Measurements from ENCODE around the gene CYS1. TPM values are rescaled to one million over a fixed set of nuclear protein-coding genes. Genes with fewer than 3 reads are reported as not detected.

Gene CYS1
- polyA plus RNA-seq, 1 donor (not counting 4 experiments of a cell fraction or from before 2014, with no cell fraction given), result 0.14 TPM

DNA sequence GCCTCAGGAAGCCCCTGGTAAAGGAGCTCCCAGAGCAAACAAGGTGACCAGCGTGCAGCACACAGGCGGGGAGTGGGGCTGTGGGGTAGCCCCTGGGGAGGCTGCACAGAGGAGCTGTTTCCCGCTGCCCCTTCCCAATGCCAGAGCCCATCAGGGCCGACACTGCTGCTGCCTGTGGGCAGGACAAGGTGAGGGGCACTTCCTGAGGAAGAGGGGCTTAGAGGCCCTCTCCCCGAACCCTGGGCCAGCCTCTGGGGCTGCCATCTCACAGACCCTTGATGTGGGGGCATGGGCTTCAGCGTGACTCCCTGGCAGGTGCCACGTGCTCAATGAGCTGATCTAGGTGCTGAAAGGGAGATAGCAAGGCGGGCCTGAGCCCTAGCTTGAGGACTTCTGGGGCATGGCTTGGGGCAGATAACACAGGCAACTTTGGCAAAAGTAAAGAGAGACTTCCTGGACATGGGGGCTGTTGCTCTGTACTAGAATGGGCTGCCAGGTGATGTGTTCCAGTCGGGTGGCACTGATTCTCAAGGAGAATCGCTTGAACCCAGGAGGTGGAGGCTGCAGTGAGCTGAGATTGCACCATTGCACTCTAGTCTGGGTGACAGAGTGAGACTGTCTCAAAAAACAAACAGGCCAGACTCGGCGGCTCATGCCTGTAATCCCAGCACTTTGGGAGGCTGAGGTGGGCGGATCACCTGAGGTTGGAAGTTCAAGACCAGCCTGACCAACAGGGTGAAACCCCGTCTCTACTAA, 46.8 kb downstream of the CYS1 start:
- no peaks in the 10 kb centered on the region for H4K20me1 ChIP-seq (ENCODE audit: control insufficient read depth, extremely low read depth, insufficient read depth, low read length)
- H3K4me2 ChIP-seq (ENCODE audit: control insufficient read depth, extremely low read depth, insufficient read depth, low read depth, low read length), result no peak overlapping the region
- no peaks in the 10 kb centered on the region for H3K79me2 ChIP-seq (ENCODE audit: control insufficient read depth, insufficient read depth, low read length)
- H2AFZ ChIP-seq (ENCODE audit: control insufficient read depth, low read length), result no peak overlapping the region
- H3K36me3 ChIP-seq (ENCODE audit: control insufficient read depth in 2 of 2, extremely low read depth in 1 of 2, insufficient read depth in 2 of 2, low read length in 2 of 2), result no peaks in the 10 kb centered on the region
- H3K4me3 ChIP-seq (ENCODE audit: control insufficient read depth in 2 of 3, extremely low read depth in 1 of 3, insufficient read depth in 2 of 3, low read depth in 1 of 3, low read length in 3 of 3), result no peak overlapping the region
- dilution Hi-C loops (cut with MboI; ENCODE audit: extremely low pct_ligation_motif_present, low sequenced_read_pairs), result loop anchor here (25.0 kb wide), 1 partner anchor 271 kb away; no protein-coding TSS in a partner anchor
- DNase-seq (ENCODE audit: low read depth, low spot score), result no peak
- H3K9ac ChIP-seq (ENCODE audit: control insufficient read depth, extremely low read depth, insufficient read depth, low read length), result no peak overlapping the region
- no peak for TF ChIP-seq EZH2 (IDR thresholded peaks at IDR 0.05; ENCODE audit: low read length)
- TF ChIP-seq, protein P1, sequence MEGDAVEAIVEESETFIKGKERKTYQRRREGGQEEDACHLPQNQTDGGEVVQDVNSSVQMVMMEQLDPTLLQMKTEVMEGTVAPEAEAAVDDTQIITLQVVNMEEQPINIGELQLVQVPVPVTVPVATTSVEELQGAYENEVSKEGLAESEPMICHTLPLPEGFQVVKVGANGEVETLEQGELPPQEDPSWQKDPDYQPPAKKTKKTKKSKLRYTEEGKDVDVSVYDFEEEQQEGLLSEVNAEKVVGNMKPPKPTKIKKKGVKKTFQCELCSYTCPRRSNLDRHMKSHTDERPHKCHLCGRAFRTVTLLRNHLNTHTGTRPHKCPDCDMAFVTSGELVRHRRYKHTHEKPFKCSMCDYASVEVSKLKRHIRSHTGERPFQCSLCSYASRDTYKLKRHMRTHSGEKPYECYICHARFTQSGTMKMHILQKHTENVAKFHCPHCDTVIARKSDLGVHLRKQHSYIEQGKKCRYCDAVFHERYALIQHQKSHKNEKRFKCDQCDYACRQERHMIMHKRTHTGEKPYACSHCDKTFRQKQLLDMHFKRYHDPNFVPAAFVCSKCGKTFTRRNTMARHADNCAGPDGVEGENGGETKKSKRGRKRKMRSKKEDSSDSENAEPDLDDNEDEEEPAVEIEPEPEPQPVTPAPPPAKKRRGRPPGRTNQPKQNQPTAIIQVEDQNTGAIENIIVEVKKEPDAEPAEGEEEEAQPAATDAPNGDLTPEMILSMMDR (optimal IDR thresholded peaks at IDR 0.05 in 1 of 3, IDR thresholded peaks at IDR 0.05 in 1 of 3, conservative IDR thresholded peaks at IDR 0.05 in 1 of 3; ENCODE audit: extremely low read depth in 1 of 3, insufficient read depth in 2 of 3, low read length in 3 of 3), result no peak
- H3K27me3 ChIP-seq (ENCODE audit: control insufficient read depth, extremely low read depth, insufficient read depth, low read length), result no peaks in the 10 kb centered on the region
- H3K9me1 ChIP-seq (ENCODE audit: control insufficient read depth, extremely low read depth, insufficient read depth, low read length), result no peaks in the 10 kb centered on the region
- H3K4me1 ChIP-seq (ENCODE audit: control insufficient read depth, extremely low read depth, insufficient read depth, low read length), result peaks cover 34% of the 10 kb centered on the region
- no peak overlapping the region for H3K27ac ChIP-seq (ENCODE audit: control insufficient read depth, insufficient read depth, low read length)
- no peaks in the 10 kb centered on the region for H3K9me3 ChIP-seq (ENCODE audit: control insufficient read depth, low read depth, low read length)
- FAIRE-seq, result no peak

DNA sequence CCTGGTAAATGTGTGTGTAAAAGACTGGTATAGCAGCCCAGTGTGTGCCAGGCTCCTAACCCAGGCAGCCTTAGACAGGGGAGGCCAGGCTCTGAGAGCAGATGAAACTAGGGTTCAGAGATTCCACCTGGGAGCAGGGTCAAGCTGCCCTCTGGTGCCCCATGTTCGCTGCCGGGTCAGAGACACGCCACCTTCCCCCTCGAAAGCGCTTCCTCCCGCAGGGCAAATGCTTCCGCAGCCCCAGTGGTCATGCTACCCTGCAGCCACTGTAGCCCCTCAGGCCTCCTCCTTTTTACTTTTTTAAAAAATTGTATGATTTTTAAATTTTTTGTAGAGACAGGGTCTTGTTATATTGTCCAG, 47.5 kb downstream of the CYS1 start:
- no peak overlapping the region for H3K27ac ChIP-seq (ENCODE audit: control insufficient read depth, insufficient read depth, low read length)
- dilution Hi-C loops (cut with MboI; ENCODE audit: extremely low pct_ligation_motif_present, low sequenced_read_pairs), result loop anchor here (25.0 kb wide), 1 partner anchor 270 kb away; no protein-coding TSS in a partner anchor
- DNase-seq (ENCODE audit: low read depth, low spot score) (no peak), FAIRE-seq (no peak)
- H3K4me2 ChIP-seq (ENCODE audit: control insufficient read depth, extremely low read depth, insufficient read depth, low read depth, low read length), result no peak overlapping the region
- no peaks in the 10 kb centered on the region for H3K36me3 ChIP-seq (ENCODE audit: control insufficient read depth in 2 of 2, extremely low read depth in 1 of 2, insufficient read depth in 2 of 2, low read length in 2 of 2)
- TF ChIP-seq, protein P1 (optimal IDR thresholded peaks at IDR 0.05 in 1 of 3, IDR thresholded peaks at IDR 0.05 in 1 of 3, conservative IDR thresholded peaks at IDR 0.05 in 1 of 3; ENCODE audit: extremely low read depth in 1 of 3, insufficient read depth in 2 of 3, low read length in 3 of 3), result no peak
- no peaks in the 10 kb centered on the region for H3K9me3 ChIP-seq (ENCODE audit: control insufficient read depth, low read depth, low read length)
- no peaks in the 10 kb centered on the region for H4K20me1 ChIP-seq (ENCODE audit: control insufficient read depth, extremely low read depth, insufficient read depth, low read length)
- no peaks in the 10 kb centered on the region for H3K79me2 ChIP-seq (ENCODE audit: control insufficient read depth, insufficient read depth, low read length)
- H2AFZ ChIP-seq (ENCODE audit: control insufficient read depth, low read length), result no peak overlapping the region
- H3K9me1 ChIP-seq (ENCODE audit: control insufficient read depth, extremely low read depth, insufficient read depth, low read length), result no peaks in the 10 kb centered on the region
- no peak overlapping the region for H3K4me3 ChIP-seq (ENCODE audit: control insufficient read depth in 2 of 3, extremely low read depth in 1 of 3, insufficient read depth in 2 of 3, low read depth in 1 of 3, low read length in 3 of 3)
- H3K27me3 ChIP-seq (ENCODE audit: control insufficient read depth, extremely low read depth, insufficient read depth, low read length), result no peaks in the 10 kb centered on the region
- no peak overlapping the region for H3K9ac ChIP-seq (ENCODE audit: control insufficient read depth, extremely low read depth, insufficient read depth, low read length)
- peaks cover 33% of the 10 kb centered on the region for H3K4me1 ChIP-seq (ENCODE audit: control insufficient read depth, extremely low read depth, insufficient read depth, low read length)
